ENCODE data around the gene ERC2.

The ERC2 gene

GRCh38 chr3:55766753-55767152, 701.5 kb downstream of the ERC2 start:
- in situ Hi-C loops (cut with MboI; ENCODE audit: low sequenced_read_pairs): no loop called here

GRCh38 chr3:55765906-55766701, 702.2 kb downstream of the ERC2 start:
- in situ Hi-C loops (cut with MboI; ENCODE audit: low sequenced_read_pairs): no loop called here

- in situ Hi-C loops (cut with MboI; ENCODE audit: low sequenced_read_pairs): no loop called here
Observed at GRCh38 chr3:55765398-55765797, 702.9 kb downstream of the ERC2 start.

- in situ Hi-C loops (cut with MboI; ENCODE audit: low sequenced_read_pairs): no loop called here
Observed at GRCh38 chr3:55756976-55757375, 711.3 kb downstream of the ERC2 start.

- in situ Hi-C loops (cut with MboI; ENCODE audit: low sequenced_read_pairs): no loop called here
Observed at GRCh38 chr3:55755516-55756205, 712.6 kb downstream of the ERC2 start.

GRCh38 chr3:55752911-55753310, 715.4 kb downstream of the ERC2 start:
- in situ Hi-C loops (cut with MboI; ENCODE audit: low sequenced_read_pairs): no loop called here

GRCh38 chr3:55751730-55752129, 716.5 kb downstream of the ERC2 start:
- in situ Hi-C loops (cut with MboI; ENCODE audit: low sequenced_read_pairs): no loop called here

- in situ Hi-C loops (cut with MboI; ENCODE audit: low sequenced_read_pairs): no loop called here
Observed at GRCh38 chr3:55750525-55750924, 717.7 kb downstream of the ERC2 start.

DNA sequence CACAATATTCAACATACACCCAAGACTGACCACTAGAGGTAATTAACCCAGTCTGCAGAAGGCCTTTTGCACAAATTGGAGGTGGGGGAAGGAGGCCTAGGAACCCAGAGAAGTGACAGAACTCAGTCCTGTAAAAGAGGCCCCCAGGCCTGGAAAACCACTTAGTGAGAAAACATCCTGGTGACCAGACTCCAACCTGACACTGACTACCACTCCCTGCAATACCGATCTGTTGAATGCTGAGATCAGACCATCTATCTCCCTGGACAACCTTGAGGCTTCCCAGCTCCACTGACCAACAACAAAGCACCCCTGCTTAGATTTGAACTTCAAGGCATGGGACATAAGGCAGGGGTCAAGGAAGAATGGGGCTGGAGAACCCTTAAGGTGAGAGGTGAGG, 719.2 kb downstream of the ERC2 start:
- in situ Hi-C loops (cut with MboI; ENCODE audit: low sequenced_read_pairs): no loop called here

- in situ Hi-C loops (cut with MboI; ENCODE audit: low sequenced_read_pairs): no loop called here
Observed at GRCh38 chr3:55746808-55747413, 721.4 kb downstream of the ERC2 start.

DNA sequence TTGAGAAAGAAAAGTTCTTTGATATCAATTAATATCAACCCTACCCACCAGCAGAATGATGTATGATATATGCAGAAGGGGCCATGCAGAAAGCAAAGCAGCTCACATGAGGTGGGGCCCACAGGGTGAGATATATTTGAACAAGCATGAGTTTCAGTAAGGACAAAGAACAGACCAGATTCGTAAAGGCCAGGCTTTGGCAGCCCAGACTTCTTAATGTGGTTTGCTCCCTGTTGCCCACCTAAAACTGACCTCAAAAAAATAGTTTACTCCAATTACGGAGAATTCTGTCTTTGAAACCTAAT, 725.5 kb downstream of the ERC2 start:
- in situ Hi-C loops (cut with MboI; ENCODE audit: low sequenced_read_pairs): no loop called here

DNA sequence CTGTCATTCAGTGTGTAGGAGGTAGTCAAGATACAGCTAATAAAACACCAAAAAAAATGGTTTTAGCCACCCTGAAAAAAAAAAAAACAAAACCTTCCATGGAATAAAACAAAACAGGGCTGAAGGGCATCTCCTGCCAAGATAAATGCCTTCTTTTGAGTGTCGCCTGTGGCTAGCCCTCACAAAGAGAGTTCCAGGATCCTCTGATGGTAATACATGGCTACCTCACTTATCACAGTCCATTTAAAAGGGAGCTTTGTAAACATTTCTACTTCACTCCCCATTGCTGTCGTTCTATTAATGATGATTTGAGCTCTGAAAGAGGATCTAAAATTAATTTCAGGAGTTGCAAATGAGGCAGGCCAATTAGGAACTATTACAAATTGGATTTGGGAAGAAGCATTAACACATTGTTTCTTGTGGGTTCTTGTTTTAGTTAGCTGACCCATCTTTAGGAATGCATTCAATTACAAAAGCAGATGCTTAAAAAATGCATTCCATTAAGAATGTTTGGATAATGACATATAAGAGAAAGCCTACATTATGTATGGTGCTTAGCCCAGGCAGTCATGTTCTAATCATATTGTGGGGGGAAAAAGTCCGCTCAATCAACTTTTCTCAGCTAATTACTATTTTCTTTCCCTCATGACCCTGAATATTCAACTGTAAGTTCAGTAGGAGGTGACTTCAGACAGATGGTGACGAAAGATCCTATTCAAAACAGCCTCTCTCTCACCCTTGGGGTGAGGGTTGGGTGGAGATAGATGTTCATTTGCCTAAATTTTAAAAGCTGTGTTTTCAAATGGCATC, 726.0 kb downstream of the ERC2 start:
- in situ Hi-C loops (cut with MboI; ENCODE audit: low sequenced_read_pairs): no loop called here

DNA sequence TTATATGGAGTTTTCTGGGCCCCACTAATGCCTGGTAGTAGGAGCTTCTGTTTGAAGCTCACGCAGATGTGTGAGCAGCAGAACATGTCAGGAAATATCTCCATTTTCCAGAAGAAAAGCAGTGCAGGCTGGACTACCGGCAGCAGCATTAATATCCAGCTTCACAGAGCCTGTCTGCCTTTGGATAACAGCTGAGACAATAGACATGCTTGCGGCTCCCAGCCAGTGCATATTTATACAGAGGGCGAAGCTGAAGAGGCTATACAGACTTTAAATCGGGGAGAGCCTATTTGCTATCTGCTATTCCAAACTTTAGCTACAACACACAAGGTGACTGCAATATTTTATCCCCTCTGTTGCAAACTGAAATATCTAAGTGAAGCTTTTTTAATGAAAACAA, 731.1 kb downstream of the ERC2 start:
- in situ Hi-C loops (cut with MboI; ENCODE audit: low sequenced_read_pairs): no loop called here

DNA sequence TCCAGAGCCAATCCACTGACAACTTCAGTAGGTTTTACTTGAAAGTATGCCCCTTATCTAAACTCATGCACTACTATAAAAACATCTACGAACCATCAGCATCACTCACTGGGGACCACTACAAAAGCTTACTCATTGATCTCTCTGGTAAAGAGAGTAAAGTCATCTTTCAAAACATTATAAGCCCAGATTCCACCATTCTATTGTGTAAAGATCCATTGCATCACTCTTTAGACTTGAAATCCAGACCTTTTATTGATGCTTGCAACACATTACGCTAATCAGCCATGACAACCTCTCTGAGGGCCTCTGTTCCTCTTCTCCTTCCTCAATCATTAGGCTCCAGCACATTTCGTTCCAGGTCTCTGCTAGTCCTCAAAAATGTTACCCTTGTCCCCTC, 732.3 kb downstream of the ERC2 start:
- in situ Hi-C loops (cut with MboI; ENCODE audit: low sequenced_read_pairs): no loop called here

DNA sequence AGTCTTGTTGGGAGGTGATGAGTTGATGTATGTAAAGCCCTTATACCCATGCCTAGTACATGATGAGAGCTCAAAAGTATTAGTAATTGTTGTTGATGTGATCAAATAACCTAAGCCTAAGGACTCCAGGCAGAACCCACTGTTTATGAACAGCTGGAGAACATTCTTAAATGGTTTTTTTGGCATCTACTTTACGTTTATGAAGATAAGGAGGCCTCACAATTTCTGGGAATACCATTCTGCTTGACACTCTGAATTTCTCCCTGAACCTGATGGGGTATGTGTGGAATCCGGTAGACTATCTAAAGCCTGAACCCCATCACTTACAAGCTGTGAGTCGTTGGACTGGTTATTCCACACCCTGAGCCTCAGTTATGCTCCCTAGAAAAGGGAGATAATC, 736.5 kb downstream of the ERC2 start:
- in situ Hi-C loops (cut with MboI; ENCODE audit: low sequenced_read_pairs): no loop called here

DNA sequence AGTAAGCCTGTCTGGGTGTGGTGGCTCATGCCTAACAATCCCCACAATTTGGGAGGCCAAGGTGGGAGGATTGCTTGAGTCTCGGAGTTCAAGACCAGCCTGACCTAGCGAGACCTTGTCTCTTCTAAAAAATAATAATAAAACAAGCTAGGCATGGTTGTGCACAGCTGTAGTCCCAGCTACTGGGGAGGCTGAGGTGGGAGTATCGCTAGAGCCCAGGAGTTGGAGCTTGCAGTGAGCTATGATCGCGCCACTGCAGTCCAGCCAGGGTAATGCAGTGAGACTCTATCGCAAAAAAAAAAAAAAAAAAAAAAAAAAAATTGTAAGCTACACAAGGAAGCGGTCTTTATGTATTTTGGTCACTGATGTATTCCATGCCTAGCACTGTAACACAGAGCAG, 738.7 kb downstream of the ERC2 start:
- in situ Hi-C loops (cut with MboI; ENCODE audit: low sequenced_read_pairs): no loop called here

- in situ Hi-C loops (cut with MboI; ENCODE audit: low sequenced_read_pairs): no loop called here
Observed at GRCh38 chr3:55728461-55729100, 739.7 kb downstream of the ERC2 start.

- in situ Hi-C loops (cut with MboI; ENCODE audit: low sequenced_read_pairs): no loop called here
Observed at GRCh38 chr3:55726501-55726775, 741.8 kb downstream of the ERC2 start.

DNA sequence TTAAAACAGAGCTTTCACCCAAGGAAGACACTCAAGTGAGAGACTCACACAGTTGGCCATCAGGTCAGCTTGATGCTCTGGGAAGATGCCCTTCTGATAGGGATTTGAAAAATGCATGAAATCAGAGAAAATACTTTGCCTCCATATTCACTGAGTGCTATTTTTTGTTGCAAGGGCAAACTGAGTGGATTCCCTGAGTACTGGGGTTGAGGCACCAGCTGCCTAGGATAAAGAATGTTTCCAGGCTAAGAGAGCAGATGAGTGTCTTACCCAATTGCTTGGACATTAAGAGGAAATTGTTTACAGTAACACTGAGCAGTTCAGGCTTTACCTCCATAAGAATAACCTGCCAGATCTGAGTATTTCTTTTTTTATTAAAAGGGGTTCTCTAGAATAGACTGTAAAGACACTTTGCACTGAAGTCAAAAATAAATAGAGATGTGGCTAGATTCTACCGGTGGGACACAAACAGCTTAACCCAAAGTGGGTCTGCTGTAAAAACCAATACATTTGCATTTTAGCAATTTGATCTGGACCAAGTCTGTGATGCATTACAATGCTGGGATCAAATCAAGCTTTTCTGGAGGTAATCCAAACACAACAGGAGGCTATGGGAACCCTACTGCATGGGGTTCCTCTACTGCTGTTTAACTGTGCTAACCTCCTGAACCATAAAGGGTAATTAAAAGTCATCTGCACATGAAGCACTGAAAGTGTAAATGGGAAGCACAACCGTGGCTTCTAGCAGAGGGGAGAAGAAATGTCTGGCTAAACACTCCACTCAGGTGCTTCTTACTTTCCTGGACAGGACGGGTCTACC, 742.4 kb downstream of the ERC2 start:
- in situ Hi-C loops (cut with MboI; ENCODE audit: low sequenced_read_pairs): no loop called here

GRCh38 chr3:55724821-55725220, 743.4 kb downstream of the ERC2 start:
- in situ Hi-C loops (cut with MboI; ENCODE audit: low sequenced_read_pairs): no loop called here
